Effector CD4-positive, alpha-beta T cell (primary cell): ENCODE results near the gene ABCA10.

Experiments
- DNase-seq: peaks from one replicate; pipeline ENCODE4 v3.0.0-alpha.2; 2020

Gene ABCA10

DNA sequence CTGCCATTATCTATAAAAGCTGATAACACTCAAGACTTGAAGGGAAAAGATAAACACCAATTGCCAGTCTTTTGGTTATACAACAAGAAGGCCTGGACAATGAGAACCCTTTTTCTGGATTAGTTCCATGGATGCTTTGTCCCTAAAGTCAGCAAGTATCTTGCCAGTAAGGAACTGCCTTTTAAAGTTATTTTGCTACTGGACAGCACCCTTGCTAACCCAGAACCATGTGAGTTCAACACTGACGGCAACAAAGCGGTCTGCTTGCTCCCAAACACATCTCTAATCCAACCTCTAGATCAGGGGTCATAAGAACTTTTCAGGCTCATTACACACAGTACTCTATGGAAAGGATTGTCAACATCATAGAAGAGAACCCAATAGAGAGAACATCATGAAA is 61.7 kb downstream of the ABCA10 start:
- no peak for DNase-seq

DNA sequence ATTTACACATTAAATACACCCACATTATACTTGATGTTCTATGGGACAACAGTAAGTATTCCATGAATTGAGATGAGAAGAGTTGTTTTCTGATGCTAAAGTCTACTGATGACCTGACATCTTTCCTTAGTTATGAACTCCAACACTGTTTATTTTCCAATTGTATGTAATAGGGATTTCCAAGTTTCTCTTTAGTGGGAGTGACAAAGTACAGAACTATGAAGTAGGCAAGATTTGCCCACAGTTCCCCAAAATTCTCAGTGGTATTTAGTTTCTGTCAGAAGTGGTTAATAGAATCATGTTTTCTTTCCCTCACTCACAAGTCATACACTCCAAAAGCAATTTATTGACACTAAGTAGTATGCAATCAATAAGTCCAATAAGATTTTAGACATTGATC is 64.4 kb downstream of the ABCA10 start:
- no peak for DNase-seq

- no peak for DNase-seq
These were observed 69.2 kb downstream of the ABCA10 start for GRCh38 chr17:69159418-69159817.

DNA sequence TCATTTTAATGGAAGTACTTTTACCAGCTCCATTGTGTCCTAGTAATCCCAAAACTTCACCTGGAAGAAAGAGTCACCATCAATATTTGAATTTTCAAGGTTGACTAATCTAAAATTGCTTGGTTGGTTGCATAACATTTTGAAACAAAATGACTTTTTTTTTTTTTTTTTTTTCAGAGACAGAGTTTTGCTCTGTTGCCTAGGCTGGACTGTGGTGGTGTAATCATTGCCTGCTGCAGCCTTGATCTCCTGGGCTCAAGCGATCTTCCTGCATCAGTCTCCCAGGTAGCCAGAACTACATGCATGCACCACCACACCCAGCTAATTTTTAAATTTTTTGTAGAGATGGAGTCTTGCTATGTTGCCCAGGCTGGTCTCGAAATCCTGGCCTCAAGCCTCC is 74.4 kb downstream of the ABCA10 start:
- DNase-seq, result no peak

DNA sequence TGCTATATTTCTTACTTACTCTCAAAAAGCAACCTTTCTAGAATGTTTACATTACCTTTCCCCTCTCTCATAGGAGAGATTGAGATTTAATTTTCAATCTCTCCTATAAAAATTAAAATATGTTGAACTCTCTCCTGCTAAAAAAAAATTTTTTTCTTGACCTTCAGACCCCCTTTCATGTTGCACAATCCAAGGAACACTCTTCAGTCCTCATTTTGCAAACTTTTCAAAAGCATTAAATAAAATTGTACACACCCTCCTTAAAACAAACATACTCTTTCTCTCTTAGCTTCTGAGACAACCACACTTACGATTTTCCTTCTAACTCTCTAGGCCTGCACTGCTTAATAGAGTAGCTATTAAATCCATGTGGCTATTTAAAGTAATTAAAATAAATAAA is 78.3 kb downstream of the ABCA10 start:
- no peak for DNase-seq

- no peak for DNase-seq
These were observed 81.2 kb downstream of the ABCA10 start for GRCh38 chr17:69147460-69147859.

- no peak for DNase-seq
These were observed 84.0 kb downstream of the ABCA10 start for GRCh38 chr17:69144331-69145255.

DNA sequence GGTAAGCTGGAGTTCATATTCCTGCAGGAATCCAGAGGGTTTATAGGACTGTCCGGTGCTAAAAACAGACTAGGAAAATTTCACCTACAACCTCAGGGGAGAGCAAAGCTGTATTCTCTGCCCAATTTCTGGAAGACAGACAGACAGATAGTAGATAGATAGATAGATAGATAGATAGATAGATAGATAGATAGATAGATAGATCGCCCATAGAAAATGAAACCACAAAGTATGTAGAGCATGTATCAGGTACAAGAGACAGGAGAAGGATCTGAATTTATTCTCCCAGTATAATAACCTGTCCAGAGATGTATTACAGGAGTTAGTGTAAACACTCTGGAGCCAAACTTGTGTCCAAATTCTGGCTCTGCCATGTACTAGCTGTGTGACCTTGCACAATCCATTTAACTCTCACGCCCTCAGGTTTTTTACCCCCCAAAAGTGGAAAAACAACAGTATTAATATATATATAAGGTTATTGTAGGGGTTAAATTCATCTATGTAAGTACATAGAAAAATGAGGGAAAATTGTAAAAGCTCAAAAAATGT is 84.9 kb downstream of the ABCA10 start:
- no peak for DNase-seq

DNA sequence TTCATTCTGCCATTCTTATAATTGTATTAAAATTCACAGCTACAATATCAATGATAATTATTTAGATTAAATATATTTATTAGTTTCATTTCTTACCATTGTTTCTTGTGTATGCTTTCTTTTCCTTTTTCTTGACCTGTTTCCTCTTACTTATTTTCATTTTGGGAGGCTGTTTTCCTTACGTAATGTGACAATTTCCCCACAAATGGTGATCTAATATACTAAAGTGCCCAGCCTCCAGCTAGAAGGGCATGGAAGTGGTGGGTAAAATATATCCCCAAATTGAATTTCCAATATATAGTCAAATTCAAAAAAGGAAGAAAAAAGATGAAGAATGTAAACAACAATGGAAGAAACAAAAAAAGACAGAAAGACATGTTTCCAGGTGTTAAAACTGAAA is 85.5 kb downstream of the ABCA10 start:
- no peak for DNase-seq

GRCh38 chr17:69142175-69142802 is 86.3 kb downstream of the ABCA10 start:
- no peak for DNase-seq

DNA sequence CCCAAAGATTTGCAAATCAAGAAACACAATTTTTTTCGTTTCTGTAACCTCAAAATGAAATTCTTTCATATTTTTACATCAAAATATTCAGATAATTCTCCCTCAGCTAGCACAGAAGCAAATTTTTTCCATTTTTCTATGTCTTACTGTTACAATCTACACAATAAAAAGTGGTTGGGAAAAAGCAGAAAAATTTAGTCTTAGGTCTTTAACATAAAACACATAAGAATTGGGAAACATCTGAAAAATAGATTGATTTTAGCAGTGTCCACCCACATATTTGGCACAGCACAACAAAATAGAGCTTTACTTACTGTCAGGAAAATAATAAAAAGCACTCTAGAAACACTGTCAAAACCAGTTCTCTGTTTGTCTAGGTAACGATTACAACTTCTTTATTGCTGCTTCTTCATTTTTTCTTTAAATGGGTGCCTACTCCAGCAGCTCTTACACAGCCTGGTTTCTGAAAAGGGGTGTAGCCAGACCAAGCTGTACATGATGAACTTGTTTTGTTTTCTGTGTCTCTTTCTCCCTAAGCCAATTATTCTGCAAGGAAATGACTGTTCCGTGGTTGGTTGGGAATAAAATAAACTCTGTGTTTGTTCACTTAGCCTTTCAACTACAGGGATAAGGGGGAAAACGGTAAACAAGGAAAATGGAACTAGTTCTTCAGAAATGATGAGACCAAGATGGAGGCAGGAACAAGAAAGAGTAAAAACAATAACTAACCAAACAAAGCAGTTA is 87.0 kb downstream of the ABCA10 start, which contains the start of gene ABCA6:
TSS of gene ABCA6 (minus strand) at position 465 of the 744 bp plus-strand sequence. CDS start 1,192 bp downstream, outside the sequence.
- no peak for DNase-seq

GRCh38 chr17:69134112-69134511 is 94.5 kb downstream of the ABCA10 start:
- no peak for DNase-seq

- DNase-seq, result no peak
These were observed 97.9 kb downstream of the ABCA10 start for GRCh38 chr17:69130627-69131296.

GRCh38 chr17:69123626-69124025 is 105.0 kb downstream of the ABCA10 start:
- DNase-seq, result no peak

GRCh38 chr17:69122065-69122464 is 106.6 kb downstream of the ABCA10 start:
- no peak for DNase-seq

GRCh38 chr17:69117855-69118784 is 110.5 kb downstream of the ABCA10 start:
- DNase-seq, result no peak

DNA sequence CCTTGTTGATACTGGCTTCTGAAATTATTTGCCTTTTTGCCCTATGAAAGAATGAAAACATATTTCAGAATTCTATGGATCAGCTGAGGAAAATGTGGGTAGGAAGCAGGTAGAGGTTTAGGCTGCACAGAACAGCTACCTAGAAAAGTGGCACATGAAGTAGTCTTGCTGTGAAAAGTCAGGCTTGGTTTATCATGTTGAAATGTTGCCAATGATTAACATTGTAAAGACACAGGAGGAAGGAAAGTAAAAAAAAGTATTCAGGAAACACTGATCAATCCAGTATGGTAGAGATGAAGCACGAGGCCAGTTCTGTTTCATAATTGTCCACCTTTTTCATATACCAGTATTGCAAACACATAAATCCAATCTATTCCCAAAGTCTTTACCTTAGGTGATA is 116.8 kb downstream of the ABCA10 start:
- no peak for DNase-seq

GRCh38 chr17:69105907-69106730 is 122.5 kb downstream of the ABCA10 start:
- DNase-seq, result no peak

DNA sequence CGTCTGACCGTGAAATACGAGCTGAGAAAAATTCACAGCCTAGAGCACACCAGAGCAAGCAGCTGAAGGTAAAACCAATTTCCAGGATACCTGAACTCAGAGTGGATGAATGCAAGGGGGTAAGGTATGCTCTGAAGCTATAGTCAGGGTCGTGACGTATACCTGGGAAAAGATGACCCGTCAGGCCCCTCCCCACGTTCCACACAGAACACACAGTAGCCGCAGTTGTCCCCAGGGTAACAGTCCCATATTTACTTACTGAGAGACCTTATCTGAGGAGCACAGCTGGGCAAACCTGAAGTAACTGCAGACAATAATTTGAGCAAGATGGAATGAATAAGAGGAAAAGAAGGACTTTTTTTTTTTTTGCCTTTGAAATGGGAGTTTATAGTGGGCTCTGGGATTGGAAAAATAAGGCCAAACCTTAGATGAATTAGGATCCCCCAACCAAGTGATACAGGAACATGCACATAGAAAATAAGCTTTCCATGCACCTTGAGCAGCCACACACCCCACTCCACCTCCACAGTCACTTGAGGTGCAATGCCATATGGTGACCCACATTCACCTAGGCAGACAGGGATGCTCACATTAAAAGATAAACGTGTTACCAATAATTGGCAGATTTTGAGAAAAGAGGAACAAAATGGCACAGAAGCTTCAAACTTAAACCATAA is 124.9 kb downstream of the ABCA10 start:
- DNase-seq, result no peak

- DNase-seq, result no peak
These were observed 130.0 kb downstream of the ABCA10 start for GRCh38 chr17:69098625-69099024.
